Liver (tissue), 9 donors: ENCODE measurements around the gene KLF13. TPM values are rescaled to one million over a fixed set of nuclear protein-coding genes. Genes with fewer than 3 reads are reported as not detected.

Experiments
- DNase-seq: peaks from one replicate; pipeline ENCODE4 v3.0.0-alpha.2; 2017; ENCODE audit warnings: low spot score
- H3K27ac ChIP-seq, 2 donors: one replicate each; pipeline ENCODE4 v1.7.0; 2013; ENCODE audit warnings: inconsistent platforms in 2 of 2, low read length in 2 of 2, control low read depth in 1 of 2, low read depth in 1 of 2, mild to moderate bottlenecking in 1 of 2
- H3K27me3 ChIP-seq, 4 donors: one replicate each; pipeline versions ENCODE4 v1.6.1 to v1.7.0; 2013; ENCODE audit warnings: low read length in 3 of 4, inconsistent platforms in 1 of 4, mild to moderate bottlenecking in 1 of 4, moderate library complexity in 1 of 4; ENCODE audit not compliant: control insufficient read depth in 4 of 4, insufficient read depth in 4 of 4
- H3K36me3 ChIP-seq, 4 donors: one replicate each; pipeline versions ENCODE4 v1.6.1 to v1.7.0; 2013; ENCODE audit warnings: low read length in 3 of 4, mild to moderate bottlenecking in 3 of 4, low read depth in 1 of 4, moderate library complexity in 1 of 4; ENCODE audit not compliant: control insufficient read depth in 4 of 4, insufficient read depth in 3 of 4
- H3K4me1 ChIP-seq, 4 donors: one replicate each; pipeline versions ENCODE4 v1.6.1 to v1.7.0; 2013; ENCODE audit warnings: low read length in 3 of 4, mild to moderate bottlenecking in 3 of 4, moderate library complexity in 1 of 4; ENCODE audit not compliant: control insufficient read depth in 4 of 4, insufficient read depth in 4 of 4
- H3K4me3 ChIP-seq, 3 donors: one replicate each; pipeline versions ENCODE4 v1.6.1 to v1.7.0; 2013; ENCODE audit warnings: low read length in 3 of 3, control low read depth in 1 of 3, low read depth in 1 of 3, mild to moderate bottlenecking in 1 of 3
- H3K9ac ChIP-seq, 2 donors: one replicate each; pipeline ENCODE4 v1.7.0; 2013; ENCODE audit warnings: low read length in 2 of 2, mild to moderate bottlenecking in 2 of 2, moderate library complexity in 2 of 2, control low read depth in 1 of 2, low read depth in 1 of 2
- H3K9me3 ChIP-seq, 4 donors: one replicate each; pipeline versions ENCODE4 v1.6.1 to v1.7.0; 2013; ENCODE audit warnings: low read length in 3 of 4; ENCODE audit not compliant: control insufficient read depth in 4 of 4
- FOXA1 ChIP-seq: IDR thresholded peaks from 2 replicates; pipeline ENCODE4 v1.6.1; 2016; ENCODE audit warnings: antibody characterized with exemption
- FOXA2 ChIP-seq: IDR thresholded peaks from 2 replicates; pipeline ENCODE4 v1.6.1; 2016; ENCODE audit warnings: antibody characterized with exemption
- GABPA ChIP-seq, 2 donors: IDR thresholded peaks in 1 of 2; conservative IDR thresholded peaks in 1 of 2; 2 replicates each; pipeline ENCODE4 v1.6.1; 2016; ENCODE audit warnings: antibody characterized with exemption in 2 of 2, mild to moderate bottlenecking in 1 of 2, moderate library complexity in 1 of 2
- HNF4A ChIP-seq, 2 donors: conservative IDR thresholded peaks; 2 replicates each; pipeline ENCODE4 v1.6.1; 2016; ENCODE audit warnings: antibody characterized with exemption in 2 of 2, mild to moderate bottlenecking in 2 of 2
- HNF4G ChIP-seq: IDR thresholded peaks from 2 replicates; pipeline ENCODE4 v1.6.1; 2016; ENCODE audit warnings: antibody characterized with exemption
- JUND ChIP-seq, 2 donors: IDR thresholded peaks; 2 replicates each; pipeline ENCODE4 v1.6.1; 2016; ENCODE audit warnings: antibody characterized with exemption in 2 of 2
- NR2F2 ChIP-seq: IDR thresholded peaks from 2 replicates; pipeline ENCODE4 v1.6.1; 2016; ENCODE audit warnings: antibody characterized with exemption
- RAD21 ChIP-seq, 2 donors: IDR thresholded peaks; 2 replicates each; pipeline ENCODE4 v1.6.1; 2016; ENCODE audit warnings: antibody characterized with exemption in 2 of 2, mild to moderate bottlenecking in 2 of 2
- RXRA ChIP-seq, 2 donors: IDR thresholded peaks; 2 replicates each; pipeline ENCODE4 v1.6.1; 2017 to 2018; ENCODE audit warnings: antibody characterized with exemption in 2 of 2, mild to moderate bottlenecking in 1 of 2
- SP1 ChIP-seq: IDR thresholded peaks from 2 replicates; pipeline ENCODE4 v1.6.1; 2018; ENCODE audit warnings: antibody characterized with exemption, mild to moderate bottlenecking
- TAF1 ChIP-seq: conservative IDR thresholded peaks from 2 replicates; pipeline ENCODE4 v1.6.1; 2016; ENCODE audit warnings: antibody characterized with exemption, mild to moderate bottlenecking
- YY1 ChIP-seq: IDR thresholded peaks from 2 replicates; pipeline ENCODE4 v1.6.1; 2016; ENCODE audit warnings: antibody characterized with exemption, mild to moderate bottlenecking
- WGBS: extraction: QIAGEN DNeasy Blood & Tissue Kit; methylation state at CpG from one replicate; pipeline ENCODE4 v1.1.7; 2013; 5-methylcytosine and 5-hydroxymethylcytosine counted together
- polyA plus RNA-seq, 2 donors: library from polyadenylated mRNA; stranded (reverse) in 1 of 2; unstranded in 1 of 2; fragments of 200-250 nt in 1 of 2; fragments of >200 nt in 1 of 2; fragmentation: Nextera tagmentation in 1 of 2; extraction: Ambion mirVana in 1 of 2; gene quantifications; one replicate each; pipeline versions ENCODE4 v1.2.1 to v1.2.3, GENCODE V29; 2013 to 2015
- total RNA-seq, 2 donors: library from RNA; depleted of rRNA; stranded (reverse); fragments of >200 nt; gene quantifications; one replicate each; pipeline ENCODE4 v1.2.3, GENCODE V29; 2014
- TF ChIP-seq, protein P1 (sequence below): IDR thresholded peaks from 2 replicates; pipeline ENCODE4 v1.6.1; 2016; ENCODE audit warnings: antibody characterized with exemption
- TF ChIP-seq, protein P2 (sequence below): IDR thresholded peaks from 2 replicates; pipeline ENCODE4 v1.6.1; 2016; ENCODE audit warnings: antibody characterized with exemption
- TF ChIP-seq, protein P3 (sequence below): IDR thresholded peaks from 2 replicates; pipeline ENCODE4 v1.6.1; 2016; ENCODE audit warnings: antibody characterized with exemption
- TF ChIP-seq, protein P4 (sequence below): IDR thresholded peaks from 2 replicates; pipeline ENCODE4 v1.6.1; 2016; ENCODE audit warnings: antibody characterized with exemption, mild to moderate bottlenecking
- TF ChIP-seq, protein P5 (sequence below): fragments of 150-350 bp; IDR thresholded peaks from 2 replicates; pipeline ENCODE4 v1.5.1; 2017; ENCODE audit warnings: improper control_type of control experiment, low read depth, low read length; ENCODE audit not compliant: missing input control
- donor health status: healthy.
- donor health status: healthy.
- donor health status: healthy.
- donor health status: healthy.
- donor health status: healthy.

KLF13 gene
- total and polyA plus RNA-seq, 4 donors = 17.4 to 77.1 (median 57.5) TPM

DNA sequence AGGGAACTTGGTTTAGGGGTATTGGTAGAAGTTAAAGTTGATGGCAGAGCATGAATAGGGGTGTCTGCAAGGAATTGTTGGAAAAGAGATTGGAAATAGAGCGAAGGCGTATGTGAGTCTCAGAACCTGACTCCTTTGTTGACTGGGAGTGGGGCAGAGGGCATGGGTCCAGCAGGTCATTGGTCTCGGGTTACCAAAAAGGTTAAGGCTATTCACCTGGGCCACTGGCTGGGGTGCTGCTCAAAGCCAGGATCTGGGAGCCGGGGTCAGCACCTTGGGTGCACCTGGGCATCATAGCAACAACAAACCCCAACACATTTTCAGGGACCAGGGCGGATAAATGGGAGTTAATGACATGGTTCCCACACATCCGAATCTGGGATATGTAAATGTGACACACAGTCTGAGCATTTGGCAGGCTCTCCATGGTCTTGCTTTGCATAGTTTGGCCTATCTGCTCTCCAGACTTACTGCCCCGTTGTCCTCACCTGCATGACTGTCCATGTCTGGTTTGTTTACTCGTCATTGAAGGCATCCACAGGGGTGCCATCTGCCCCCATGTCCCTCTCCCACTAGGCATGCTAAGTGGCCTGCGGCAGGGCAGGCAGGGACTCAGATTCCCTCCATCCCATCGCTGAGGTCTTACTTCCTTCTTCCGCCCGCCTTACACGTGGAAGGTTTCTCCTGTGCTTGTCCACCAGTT lies 10.1 kb downstream of the KLF13 start (continued):
- TF ChIP-seq, protein P1, sequence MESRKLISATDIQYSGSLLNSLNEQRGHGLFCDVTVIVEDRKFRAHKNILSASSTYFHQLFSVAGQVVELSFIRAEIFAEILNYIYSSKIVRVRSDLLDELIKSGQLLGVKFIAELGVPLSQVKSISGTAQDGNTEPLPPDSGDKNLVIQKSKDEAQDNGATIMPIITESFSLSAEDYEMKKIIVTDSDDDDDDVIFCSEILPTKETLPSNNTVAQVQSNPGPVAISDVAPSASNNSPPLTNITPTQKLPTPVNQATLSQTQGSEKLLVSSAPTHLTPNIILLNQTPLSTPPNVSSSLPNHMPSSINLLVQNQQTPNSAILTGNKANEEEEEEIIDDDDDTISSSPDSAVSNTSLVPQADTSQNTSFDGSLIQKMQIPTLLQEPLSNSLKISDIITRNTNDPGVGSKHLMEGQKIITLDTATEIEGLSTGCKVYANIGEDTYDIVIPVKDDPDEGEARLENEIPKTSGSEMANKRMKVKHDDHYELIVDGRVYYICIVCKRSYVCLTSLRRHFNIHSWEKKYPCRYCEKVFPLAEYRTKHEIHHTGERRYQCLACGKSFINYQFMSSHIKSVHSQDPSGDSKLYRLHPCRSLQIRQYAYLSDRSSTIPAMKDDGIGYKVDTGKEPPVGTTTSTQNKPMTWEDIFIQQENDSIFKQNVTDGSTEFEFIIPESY = no peak
- TF ChIP-seq TAF1 (no peak), GABPA (IDR thresholded peaks at IDR 0.05 in 1 of 2, conservative IDR thresholded peaks at IDR 0.05 in 1 of 2) (no peak)

DNA sequence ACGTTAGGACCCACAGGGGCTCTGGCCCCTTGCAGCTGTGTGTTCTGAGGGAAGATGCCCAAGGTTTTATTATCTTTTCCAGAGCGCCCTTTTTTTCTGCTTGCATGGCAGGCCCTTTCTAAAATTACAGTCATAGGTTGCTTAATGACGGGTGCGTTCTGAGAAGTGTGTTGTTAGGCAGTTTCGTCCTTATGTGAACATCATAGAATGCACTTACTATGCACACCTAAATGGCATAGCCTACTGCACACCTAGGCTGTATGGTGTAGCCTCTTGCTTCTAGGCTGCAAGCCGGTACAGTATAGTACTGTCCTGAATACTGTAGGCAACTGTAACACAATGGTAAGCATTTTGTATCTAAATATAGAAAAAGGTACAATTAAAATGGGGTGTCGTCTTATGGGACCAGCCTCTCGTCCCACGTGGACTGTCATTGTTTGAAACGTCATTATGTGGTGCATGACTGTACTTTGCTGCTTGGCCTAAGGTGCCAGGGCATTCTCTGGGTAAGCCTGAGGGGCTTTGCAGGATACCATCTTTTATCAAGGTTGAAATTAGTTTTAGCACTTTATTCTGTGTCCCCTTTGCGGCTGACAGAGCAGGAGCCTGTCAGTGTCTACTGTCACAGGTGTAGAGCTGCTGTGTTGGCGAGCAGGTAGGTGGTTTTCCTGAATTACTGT lies 10.9 kb downstream of the KLF13 start:
- Histone ChIP-seq H3K36me3 (no peaks in the 10 kb centered on the region), H3K4me1 (peaks cover 33 to 76% (median 71%) of the 10 kb centered on the region in 4 donors), H3K27me3 (no peaks in the 10 kb centered on the region), H3K9ac (no peak overlapping the region), H3K27ac (peak overlapping the region; percentile 57 to 67), H3K9me3 (no peaks in the 10 kb centered on the region), H3K4me3 (no peak overlapping the region)
- 83% methylated on average over 12 of the region's 12 CpGs for WGBS
- TF ChIP-seq FOXA1 = no peak
- TF ChIP-seq, protein P1 = no peak
- no peak for TF ChIP-seq RAD21 (IDR thresholded peaks at IDR 0.05)
- TF ChIP-seq RXRA (IDR thresholded peaks at IDR 0.05) = no peak
- no peak for TF ChIP-seq HNF4G
- no peak for TF ChIP-seq YY1
- TF ChIP-seq, protein P2, sequence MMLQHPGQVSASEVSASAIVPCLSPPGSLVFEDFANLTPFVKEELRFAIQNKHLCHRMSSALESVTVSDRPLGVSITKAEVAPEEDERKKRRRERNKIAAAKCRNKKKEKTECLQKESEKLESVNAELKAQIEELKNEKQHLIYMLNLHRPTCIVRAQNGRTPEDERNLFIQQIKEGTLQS = no peak
- TF ChIP-seq FOXA2 = no peak
- TF ChIP-seq HNF4A (conservative IDR thresholded peaks at IDR 0.05) = no peak
- DNase-seq = no peak

DNA sequence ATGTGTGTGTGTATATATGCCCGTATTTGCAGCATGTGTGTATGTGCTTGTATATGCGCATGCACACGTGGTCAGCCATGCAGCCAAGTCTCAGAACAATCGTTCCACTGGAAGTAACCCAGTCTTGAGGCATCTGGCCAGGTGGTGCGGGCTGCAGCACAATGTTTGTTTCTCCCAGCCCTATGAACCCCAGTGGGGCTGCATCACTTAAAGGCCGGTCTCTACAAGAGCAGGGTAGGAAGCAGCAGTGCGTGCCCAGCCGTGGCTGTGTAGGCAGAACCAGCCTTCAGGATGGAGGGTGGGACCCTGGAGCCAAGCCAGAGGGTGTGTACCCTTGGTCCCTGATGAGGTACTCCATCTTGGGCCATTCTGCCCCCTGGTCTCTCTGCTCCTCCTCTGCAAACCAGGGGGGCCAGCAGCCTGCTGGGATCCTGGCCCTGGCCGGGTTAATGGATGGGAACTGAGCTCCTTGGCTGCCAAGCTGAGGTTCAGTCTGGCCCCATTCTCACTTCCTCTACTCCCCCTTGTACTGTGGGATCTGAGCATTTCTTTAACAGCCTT lies 11.8 kb downstream of the KLF13 start:
- no peaks in the 10 kb centered on the region for H3K9me3 ChIP-seq
- no peak for DNase-seq
- H3K27me3 ChIP-seq = no peaks in the 10 kb centered on the region
- 60% methylated on average over 9 of the region's 9 CpGs for WGBS
- peak overlapping the region; percentile 36 to 64 for H3K27ac ChIP-seq
- no peaks in the 10 kb centered on the region for H3K36me3 ChIP-seq
- H3K4me1 ChIP-seq = peaks cover 32 to 77% (median 69%) of the 10 kb centered on the region in 4 donors
- TF ChIP-seq NR2F2 (peak; percentile 15), FOXA1 (no peak), HNF4A (conservative IDR thresholded peaks at IDR 0.05) (no peak), TAF1 (no peak), SP1 (no peak), JUND (IDR thresholded peaks at IDR 0.05) (no peak)
- TF ChIP-seq, protein P3, sequence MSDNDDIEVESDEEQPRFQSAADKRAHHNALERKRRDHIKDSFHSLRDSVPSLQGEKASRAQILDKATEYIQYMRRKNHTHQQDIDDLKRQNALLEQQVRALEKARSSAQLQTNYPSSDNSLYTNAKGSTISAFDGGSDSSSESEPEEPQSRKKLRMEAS = no peak
- TF ChIP-seq, protein P4, sequence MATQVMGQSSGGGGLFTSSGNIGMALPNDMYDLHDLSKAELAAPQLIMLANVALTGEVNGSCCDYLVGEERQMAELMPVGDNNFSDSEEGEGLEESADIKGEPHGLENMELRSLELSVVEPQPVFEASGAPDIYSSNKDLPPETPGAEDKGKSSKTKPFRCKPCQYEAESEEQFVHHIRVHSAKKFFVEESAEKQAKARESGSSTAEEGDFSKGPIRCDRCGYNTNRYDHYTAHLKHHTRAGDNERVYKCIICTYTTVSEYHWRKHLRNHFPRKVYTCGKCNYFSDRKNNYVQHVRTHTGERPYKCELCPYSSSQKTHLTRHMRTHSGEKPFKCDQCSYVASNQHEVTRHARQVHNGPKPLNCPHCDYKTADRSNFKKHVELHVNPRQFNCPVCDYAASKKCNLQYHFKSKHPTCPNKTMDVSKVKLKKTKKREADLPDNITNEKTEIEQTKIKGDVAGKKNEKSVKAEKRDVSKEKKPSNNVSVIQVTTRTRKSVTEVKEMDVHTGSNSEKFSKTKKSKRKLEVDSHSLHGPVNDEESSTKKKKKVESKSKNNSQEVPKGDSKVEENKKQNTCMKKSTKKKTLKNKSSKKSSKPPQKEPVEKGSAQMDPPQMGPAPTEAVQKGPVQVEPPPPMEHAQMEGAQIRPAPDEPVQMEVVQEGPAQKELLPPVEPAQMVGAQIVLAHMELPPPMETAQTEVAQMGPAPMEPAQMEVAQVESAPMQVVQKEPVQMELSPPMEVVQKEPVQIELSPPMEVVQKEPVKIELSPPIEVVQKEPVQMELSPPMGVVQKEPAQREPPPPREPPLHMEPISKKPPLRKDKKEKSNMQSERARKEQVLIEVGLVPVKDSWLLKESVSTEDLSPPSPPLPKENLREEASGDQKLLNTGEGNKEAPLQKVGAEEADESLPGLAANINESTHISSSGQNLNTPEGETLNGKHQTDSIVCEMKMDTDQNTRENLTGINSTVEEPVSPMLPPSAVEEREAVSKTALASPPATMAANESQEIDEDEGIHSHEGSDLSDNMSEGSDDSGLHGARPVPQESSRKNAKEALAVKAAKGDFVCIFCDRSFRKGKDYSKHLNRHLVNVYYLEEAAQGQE = no peak
- TF ChIP-seq, protein P5, sequence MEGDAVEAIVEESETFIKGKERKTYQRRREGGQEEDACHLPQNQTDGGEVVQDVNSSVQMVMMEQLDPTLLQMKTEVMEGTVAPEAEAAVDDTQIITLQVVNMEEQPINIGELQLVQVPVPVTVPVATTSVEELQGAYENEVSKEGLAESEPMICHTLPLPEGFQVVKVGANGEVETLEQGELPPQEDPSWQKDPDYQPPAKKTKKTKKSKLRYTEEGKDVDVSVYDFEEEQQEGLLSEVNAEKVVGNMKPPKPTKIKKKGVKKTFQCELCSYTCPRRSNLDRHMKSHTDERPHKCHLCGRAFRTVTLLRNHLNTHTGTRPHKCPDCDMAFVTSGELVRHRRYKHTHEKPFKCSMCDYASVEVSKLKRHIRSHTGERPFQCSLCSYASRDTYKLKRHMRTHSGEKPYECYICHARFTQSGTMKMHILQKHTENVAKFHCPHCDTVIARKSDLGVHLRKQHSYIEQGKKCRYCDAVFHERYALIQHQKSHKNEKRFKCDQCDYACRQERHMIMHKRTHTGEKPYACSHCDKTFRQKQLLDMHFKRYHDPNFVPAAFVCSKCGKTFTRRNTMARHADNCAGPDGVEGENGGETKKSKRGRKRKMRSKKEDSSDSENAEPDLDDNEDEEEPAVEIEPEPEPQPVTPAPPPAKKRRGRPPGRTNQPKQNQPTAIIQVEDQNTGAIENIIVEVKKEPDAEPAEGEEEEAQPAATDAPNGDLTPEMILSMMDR = no peak
- H3K4me3 ChIP-seq = no peak overlapping the region
- H3K9ac ChIP-seq = no peak overlapping the region
